Measurements from ENCODE around the gene COPS9.
A peak's percentile ranks its signal among the peaks of the same experiment; 100 is the strongest.

COPS9 gene

DNA sequence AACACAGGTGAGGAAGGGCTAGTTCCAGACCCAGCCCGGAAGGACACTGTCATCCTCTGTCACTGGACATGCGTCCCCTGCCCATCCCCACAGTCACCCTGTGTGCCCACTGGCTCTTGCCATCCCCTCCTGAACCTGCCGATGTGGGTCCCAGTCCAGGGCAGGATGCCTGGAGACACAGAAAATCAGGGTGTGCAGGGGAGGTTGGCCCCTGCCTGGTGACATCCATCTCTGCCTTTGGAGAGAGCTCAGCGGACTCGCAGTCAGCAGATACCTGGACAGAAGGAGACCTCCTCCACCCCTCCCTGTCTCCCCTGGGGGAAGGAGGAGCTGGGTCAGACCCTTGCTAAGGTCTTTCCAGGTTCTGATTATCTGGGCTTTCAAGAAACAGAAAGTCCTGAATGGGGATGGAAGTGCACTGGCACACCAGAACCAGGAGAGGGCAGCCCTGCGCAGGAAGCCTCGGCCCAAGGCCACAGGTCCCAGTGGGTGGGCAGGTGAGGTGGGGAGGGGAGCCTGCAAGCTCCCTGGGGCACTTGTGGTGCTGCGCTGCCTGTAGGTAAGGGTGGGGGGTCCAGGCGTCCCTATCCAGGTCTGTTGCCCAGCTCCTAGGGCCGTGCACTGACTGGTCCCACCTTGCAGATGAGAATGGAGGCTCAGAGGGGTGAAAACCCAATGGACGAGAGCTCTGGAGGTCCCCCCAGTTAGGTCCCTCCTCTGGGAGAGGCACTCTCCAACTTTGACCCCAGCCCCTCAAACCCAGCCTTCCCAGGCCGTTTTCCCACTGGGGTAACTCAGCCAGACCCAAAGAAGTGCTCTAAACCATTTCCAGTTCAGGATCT lies 14.1 kb upstream of the COPS9 start:
- CTCF ChIA-PET = interaction anchor here (0.8 to 1.2 kb wide), 3 partner anchors 8 to 10 kb away, joined by 3 to 4 read pairs (median 3); no protein-coding TSS in a partner anchor
- POLR2A ChIA-PET = no interaction called here
- peak; percentile 67 for DNase-seq (ENCODE audit: extremely low spot score)
- TF ChIP-seq FOXA1 (IDR thresholded peaks at IDR 0.05) = no peak
- TF ChIP-seq SP1 (IDR thresholded peaks at IDR 0.05) = no peak
- no peak for TF ChIP-seq L3MBTL2 (conservative IDR thresholded peaks at IDR 0.05)
- TF ChIP-seq ZNF384 (IDR thresholded peaks at IDR 0.05) = no peak
- TF ChIP-seq LEF1 (IDR thresholded peaks at IDR 0.05; ENCODE audit: borderline replicate concordance) = no peak
- TF ChIP-seq ARNT (IDR thresholded peaks at IDR 0.05) = no peak
- TF ChIP-seq BHLHE40 (IDR thresholded peaks at IDR 0.05; ENCODE audit: borderline replicate concordance) = no peak
- TF ChIP-seq CTBP1 (IDR thresholded peaks at IDR 0.05; ENCODE audit: borderline replicate concordance) = no peak
- no peak for TF ChIP-seq TARDBP (IDR thresholded peaks at IDR 0.05)
- TF ChIP-seq SUZ12 (IDR thresholded peaks at IDR 0.05) = no peak
- no peak for TF ChIP-seq HDGF (IDR thresholded peaks at IDR 0.05; ENCODE audit: borderline replicate concordance)
- no peak for TF ChIP-seq NFRKB (IDR thresholded peaks at IDR 0.05)
- no peak for TF ChIP-seq FOXM1 (IDR thresholded peaks at IDR 0.05; ENCODE audit: borderline replicate concordance)
- no peak for TF ChIP-seq ELF4 (IDR thresholded peaks at IDR 0.05)
- no peak for TF ChIP-seq FOXK2 (IDR thresholded peaks at IDR 0.05)
- TF ChIP-seq, protein P1, sequence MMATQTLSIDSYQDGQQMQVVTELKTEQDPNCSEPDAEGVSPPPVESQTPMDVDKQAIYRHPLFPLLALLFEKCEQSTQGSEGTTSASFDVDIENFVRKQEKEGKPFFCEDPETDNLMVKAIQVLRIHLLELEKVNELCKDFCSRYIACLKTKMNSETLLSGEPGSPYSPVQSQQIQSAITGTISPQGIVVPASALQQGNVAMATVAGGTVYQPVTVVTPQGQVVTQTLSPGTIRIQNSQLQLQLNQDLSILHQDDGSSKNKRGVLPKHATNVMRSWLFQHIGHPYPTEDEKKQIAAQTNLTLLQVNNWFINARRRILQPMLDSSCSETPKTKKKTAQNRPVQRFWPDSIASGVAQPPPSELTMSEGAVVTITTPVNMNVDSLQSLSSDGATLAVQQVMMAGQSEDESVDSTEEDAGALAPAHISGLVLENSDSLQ (IDR thresholded peaks at IDR 0.05) = no peak

GRCh38 chr2:240147911-240148587 lies 11.9 kb upstream of the COPS9 start:
- no peak for DNase-seq (ENCODE audit: extremely low spot score)
- TF ChIP-seq, protein P1 (IDR thresholded peaks at IDR 0.05) = no peak
- TF ChIP-seq SUZ12 (IDR thresholded peaks at IDR 0.05) = no peak
- TF ChIP-seq NFRKB (IDR thresholded peaks at IDR 0.05) = no peak
- no peak for TF ChIP-seq HDGF (IDR thresholded peaks at IDR 0.05; ENCODE audit: borderline replicate concordance)
- TF ChIP-seq L3MBTL2 (conservative IDR thresholded peaks at IDR 0.05) = no peak
- TF ChIP-seq BHLHE40 (IDR thresholded peaks at IDR 0.05; ENCODE audit: borderline replicate concordance) = no peak
- TF ChIP-seq TARDBP (IDR thresholded peaks at IDR 0.05) = no peak
- no peak for TF ChIP-seq LEF1 (IDR thresholded peaks at IDR 0.05; ENCODE audit: borderline replicate concordance)
- no peak for TF ChIP-seq FOXM1 (IDR thresholded peaks at IDR 0.05; ENCODE audit: borderline replicate concordance)
- TF ChIP-seq ELF4 (IDR thresholded peaks at IDR 0.05) = no peak
- no peak for TF ChIP-seq CTBP1 (IDR thresholded peaks at IDR 0.05; ENCODE audit: borderline replicate concordance)
- no peak for TF ChIP-seq FOXK2 (IDR thresholded peaks at IDR 0.05)
- no peak for TF ChIP-seq SP1 (IDR thresholded peaks at IDR 0.05)
- no peak for TF ChIP-seq FOXA1 (IDR thresholded peaks at IDR 0.05)
- TF ChIP-seq ARNT (IDR thresholded peaks at IDR 0.05) = no peak
- no peak for TF ChIP-seq ZNF384 (IDR thresholded peaks at IDR 0.05)
- CTCF ChIA-PET = no interaction called here

GRCh38 chr2:240147382-240147781 lies 11.3 kb upstream of the COPS9 start:
- ChIA-PET POLR2A (no interaction called here), CTCF (no interaction called here)
- TF ChIP-seq TARDBP (IDR thresholded peaks at IDR 0.05) = no peak
- TF ChIP-seq ZNF384 (IDR thresholded peaks at IDR 0.05) = no peak
- no peak for TF ChIP-seq FOXM1 (IDR thresholded peaks at IDR 0.05; ENCODE audit: borderline replicate concordance)
- TF ChIP-seq, protein P1 (IDR thresholded peaks at IDR 0.05) = no peak
- no peak for TF ChIP-seq LEF1 (IDR thresholded peaks at IDR 0.05; ENCODE audit: borderline replicate concordance)
- no peak for TF ChIP-seq SP1 (IDR thresholded peaks at IDR 0.05)
- TF ChIP-seq FOXA1 (IDR thresholded peaks at IDR 0.05) = no peak
- no peak for TF ChIP-seq FOXK2 (IDR thresholded peaks at IDR 0.05)
- TF ChIP-seq NFRKB (IDR thresholded peaks at IDR 0.05) = no peak
- no peak for TF ChIP-seq SUZ12 (IDR thresholded peaks at IDR 0.05)
- no peak for TF ChIP-seq ELF4 (IDR thresholded peaks at IDR 0.05)
- no peak for TF ChIP-seq BHLHE40 (IDR thresholded peaks at IDR 0.05; ENCODE audit: borderline replicate concordance)
- TF ChIP-seq L3MBTL2 (conservative IDR thresholded peaks at IDR 0.05) = no peak
- no peak for TF ChIP-seq HDGF (IDR thresholded peaks at IDR 0.05; ENCODE audit: borderline replicate concordance)
- no peak for TF ChIP-seq ARNT (IDR thresholded peaks at IDR 0.05)
- TF ChIP-seq CTBP1 (IDR thresholded peaks at IDR 0.05; ENCODE audit: borderline replicate concordance) = no peak
- no peak for DNase-seq (ENCODE audit: extremely low spot score)

More at GRCh38 chr2:240147911-240148587, 11.9 kb upstream of the COPS9 start:
- POLR2A ChIA-PET = no interaction called here

GRCh38 chr2:240146627-240147278 lies 10.6 kb upstream of the COPS9 start:
- ChIA-PET CTCF (interaction anchor here (1.5 kb wide), 1 partner anchor 86 kb away, joined by 4 read pairs; no protein-coding TSS in a partner anchor), POLR2A (no interaction called here)
- TF ChIP-seq ARNT (IDR thresholded peaks at IDR 0.05) (no peak), TARDBP (IDR thresholded peaks at IDR 0.05) (no peak), LEF1 (IDR thresholded peaks at IDR 0.05; ENCODE audit: borderline replicate concordance) (no peak), HDGF (IDR thresholded peaks at IDR 0.05; ENCODE audit: borderline replicate concordance) (no peak), L3MBTL2 (conservative IDR thresholded peaks at IDR 0.05) (no peak), BHLHE40 (IDR thresholded peaks at IDR 0.05; ENCODE audit: borderline replicate concordance) (no peak), ZNF384 (IDR thresholded peaks at IDR 0.05) (no peak)
- TF ChIP-seq, protein P1 (IDR thresholded peaks at IDR 0.05) = no peak
- no peak for DNase-seq (ENCODE audit: extremely low spot score)
